HepG2 (cell line): ENCODE results near the gene IL1RL1. TPM values are rescaled to one million over a fixed set of nuclear protein-coding genes. Genes with fewer than 3 reads are reported as not detected.

Experiments
- CENPT ChIP-seq: sonication (generic); formaldehyde crosslinking; IDR thresholded peaks from 2 replicates; pipeline ENCODE4 v1.8.0; 2022; ENCODE audit warnings: low read depth, mild to moderate bottlenecking, moderate library complexity, missing genetic modification reagents
- FOXA3 ChIP-seq: IDR thresholded peaks from 2 replicates; pipeline ENCODE4 v1.6.1; 2016; ENCODE audit warnings: missing genetic modification reagents, missing compliant biosample characterization
- FOXO1 ChIP-seq: sonication (generic); formaldehyde crosslinking; IDR thresholded peaks from 2 replicates; pipeline ENCODE4 v1.4.0; 2020; ENCODE audit warnings: missing genetic modification reagents
- HES4 ChIP-seq: sonication (generic); formaldehyde crosslinking; IDR thresholded peaks from 2 replicates; pipeline ENCODE4 v1.9.0; 2021; ENCODE audit warnings: mild to moderate bottlenecking, missing genetic modification reagents, borderline replicate concordance
- HNRNPH1 ChIP-seq: fragments of 200-400 bp; formaldehyde crosslinking; optimal IDR thresholded peaks from 2 replicates; pipeline ENCODE3; 2017; ENCODE audit warnings: mild to moderate bottlenecking, low read depth, low read length
- HNRNPL ChIP-seq: fragments of 200-400 bp; formaldehyde crosslinking; IDR thresholded peaks from 2 replicates; pipeline ENCODE4 v1.6.1; 2017; ENCODE audit warnings: mild to moderate bottlenecking, low read depth, low read length
- HOMEZ ChIP-seq: IDR thresholded peaks from 2 replicates; pipeline ENCODE4 v1.6.1; 2016; ENCODE audit warnings: low read depth
- IRF9 ChIP-seq: sonication (generic); formaldehyde crosslinking; IDR thresholded peaks from 2 replicates; pipeline ENCODE4 v1.8.0; 2022; ENCODE audit warnings: missing genetic modification reagents, mild to moderate bottlenecking, borderline replicate concordance
- KDM4B ChIP-seq: sonication (generic); formaldehyde crosslinking; IDR thresholded peaks from 2 replicates; pipeline ENCODE4 v1.4.0; 2020; ENCODE audit warnings: missing genetic modification reagents
- MLXIP ChIP-seq: sonication (generic); formaldehyde crosslinking; IDR thresholded peaks from 2 replicates; pipeline ENCODE4 v1.9.0; 2021; ENCODE audit warnings: missing genetic modification reagents, borderline replicate concordance
- NR2C2 ChIP-seq: sonication (generic); formaldehyde crosslinking; IDR thresholded peaks from 2 replicates; pipeline ENCODE4 v1.4.0; 2020; ENCODE audit warnings: missing genetic modification reagents, mild to moderate bottlenecking, moderate library complexity, borderline replicate concordance
- RAD21 ChIP-seq: fragments of 450-650 bp; formaldehyde crosslinking; IDR thresholded peaks from 2 replicates; pipeline ENCODE4 v1.5.0; 2020; ENCODE audit warnings: mild to moderate bottlenecking
- TFDP2 ChIP-seq: sonication (generic); formaldehyde crosslinking; IDR thresholded peaks from 2 replicates; pipeline ENCODE4 v1.4.0; 2020; ENCODE audit warnings: missing genetic modification reagents
- TOE1 ChIP-seq: sonication (generic); formaldehyde crosslinking; IDR thresholded peaks from 2 replicates; pipeline ENCODE4 v1.4.0; 2020; ENCODE audit warnings: mild to moderate bottlenecking, missing genetic modification reagents
- ZMYM4 ChIP-seq: sonication (generic); formaldehyde crosslinking; IDR thresholded peaks from 2 replicates; pipeline ENCODE4 v1.8.1; 2023; ENCODE audit warnings: mild to moderate bottlenecking, missing genetic modification reagents
- ZNF33B ChIP-seq: sonication (generic); formaldehyde crosslinking; IDR thresholded peaks from 2 replicates; pipeline ENCODE4 v1.5.1; 2020; ENCODE audit warnings: mild to moderate bottlenecking, missing genetic modification reagents
- ZNF615 ChIP-seq: sonication (generic); formaldehyde crosslinking; IDR thresholded peaks from 2 replicates; pipeline ENCODE4 v1.5.0; 2020; ENCODE audit warnings: mild to moderate bottlenecking, missing genetic modification reagents, borderline replicate concordance
- ZNF792 ChIP-seq: IDR thresholded peaks from 2 replicates; pipeline ENCODE4 v1.6.1; 2016
- polyA plus RNA-seq, 8 experiments: library from polyadenylated mRNA; depleted of rRNA in 3 of 8; stranded (reverse) in 7 of 8; unstranded in 1 of 8; fragments of >200 nt; fragmentation: Illumina TruSeq in 4 of 8; extraction: Trizol in 4 of 8; gene quantifications; 2 replicates each; pipeline versions ENCODE4 v1.2.1 to v1.2.3, GENCODE V29; 2011 to 2016; ENCODE audit warnings: low read depth in 4 of 8, missing spikeins in 1 of 8, mixed read lengths in 1 of 8; ENCODE audit not compliant: insufficient read depth in 1 of 8
- total RNA-seq, 5 experiments: library from RNA; depleted of rRNA; stranded (reverse); fragments of >200 nt; fragmentation: Illumina TruSeq; extraction: Trizol; gene quantifications; 2 replicates each; pipeline ENCODE4 v1.2.3, GENCODE V29; 2016; ENCODE audit warnings: low read depth in 1 of 5

IL1RL1 gene
- total and polyA plus RNA-seq, 2 of the 13 experiments (the other 11 are each of a cell fraction or from before 2014, with no cell fraction given), result 0.02 to 0.03 TPM

- TF ChIP-seq MLXIP, result 0 out of 2 replicates have a peak, but pooled peaks have one; percentile 33
- TF ChIP-seq FOXA3, result peak; percentile 41; the same call in 1 of the 2 replicates
- TF ChIP-seq TOE1 (CRISPR knock-in tag), result peak; percentile 68; the same call in 1 of the 2 replicates
- peak; percentile 57; the same call in 1 of the 2 replicates for TF ChIP-seq KDM4B (CRISPR knock-in tag)
- TF ChIP-seq CENPT (CRISPR knock-in tag), result no peak
- TF ChIP-seq ZNF792 (CRISPR knock-in tag), result no peak
- TF ChIP-seq HES4 (CRISPR knock-in tag), result no peak
- no peak for TF ChIP-seq HNRNPH1
- TF ChIP-seq TFDP2, result peak; percentile 68
- 0 out of 2 replicates have a peak, but pooled peaks have one; percentile 23 for TF ChIP-seq FOXO1
- TF ChIP-seq ZNF33B, result peak; percentile 74; the same call in 1 of the 2 replicates
- no peak for TF ChIP-seq NR2C2 (CRISPR knock-in tag)
- peak; percentile 90 for TF ChIP-seq HNRNPL
- TF ChIP-seq ZMYM4 (CRISPR knock-in tag), result peak; percentile 67
- peak; percentile 38; the same call in 1 of the 2 replicates for TF ChIP-seq HOMEZ (CRISPR knock-in tag)
- TF ChIP-seq RAD21, result peak; percentile 94
- TF ChIP-seq ZNF615 (CRISPR knock-in tag), result no peak
- peak; percentile 72; the same call in 1 of the 2 replicates for TF ChIP-seq IRF9
Observed at GRCh38 chr2:102355526-102356380, 44.4 kb downstream of the IL1RL1 start, which contains the start of gene IL18R1 (continued).
